Measurements from ENCODE around the gene FBXW10. TPM values are rescaled to one million over a fixed set of nuclear protein-coding genes. Genes with fewer than 3 reads are reported as not detected.
"Not testable (repeated sequence)": the region's sequence is repeated elsewhere in the genome, so short reads cannot be mapped to it uniquely, and the experiment has no call there.

Gene FBXW10
- total RNA-seq, 2 donors from 2014 or later = 0.09 TPM; not detected in 1

DNA sequence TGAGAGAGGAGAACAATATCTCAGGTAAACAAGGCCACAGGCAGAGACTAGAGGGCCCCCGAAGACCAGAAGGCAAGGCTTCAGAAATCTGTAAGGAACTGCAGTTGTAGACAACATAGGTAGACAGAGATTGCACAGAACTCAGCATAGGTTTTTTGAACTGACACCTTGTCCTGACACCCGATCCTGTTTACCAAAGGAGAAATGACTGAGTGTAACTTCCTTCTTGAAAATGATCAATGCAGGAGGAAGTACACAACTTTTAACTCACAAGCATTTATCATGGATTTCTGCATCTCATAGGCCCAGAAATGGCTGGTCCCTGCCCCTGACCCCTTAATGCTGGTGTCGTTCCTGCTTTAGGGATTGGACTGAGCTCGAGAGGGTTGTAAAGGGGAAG, 872 bp downstream of the FBXW10 start:
- DNase-seq; intact Hi-C loops (cut with DNase I, micrococcal nuclease): not testable (repeated sequence)
- ATAC-seq = peak; percentile 67

- intact Hi-C loops (cut with DNase I, micrococcal nuclease); ATAC-seq; DNase-seq: not testable (repeated sequence)
These were observed 2.7 kb downstream of the FBXW10 start for GRCh38 chr17:18746551-18746950.

DNA sequence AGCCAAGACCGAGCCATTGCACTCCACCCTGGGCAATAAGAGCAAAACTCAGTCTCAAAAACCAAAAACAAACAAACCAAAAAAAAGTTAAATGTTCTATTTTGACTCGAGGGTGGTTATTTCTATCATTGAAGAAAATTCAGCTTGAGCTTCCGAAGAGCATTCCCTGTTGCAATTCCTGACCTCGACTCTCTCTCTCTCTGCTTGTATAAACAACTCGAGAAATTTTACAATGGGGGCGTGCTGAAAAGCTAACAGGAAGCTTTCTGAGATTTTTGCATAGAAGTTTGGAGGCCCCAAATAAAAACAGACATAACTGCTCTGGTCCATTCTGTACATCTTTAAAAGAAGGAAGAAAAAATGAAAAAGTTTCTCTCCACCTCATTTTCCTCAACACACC, 3.6 kb downstream of the FBXW10 start:
- intact Hi-C loops (cut with DNase I, micrococcal nuclease); ATAC-seq; DNase-seq: not testable (repeated sequence)

- ATAC-seq; intact Hi-C loops (cut with DNase I, micrococcal nuclease); DNase-seq: not testable (repeated sequence)
These were observed 6.4 kb downstream of the FBXW10 start for GRCh38 chr17:18750242-18750641.

DNA sequence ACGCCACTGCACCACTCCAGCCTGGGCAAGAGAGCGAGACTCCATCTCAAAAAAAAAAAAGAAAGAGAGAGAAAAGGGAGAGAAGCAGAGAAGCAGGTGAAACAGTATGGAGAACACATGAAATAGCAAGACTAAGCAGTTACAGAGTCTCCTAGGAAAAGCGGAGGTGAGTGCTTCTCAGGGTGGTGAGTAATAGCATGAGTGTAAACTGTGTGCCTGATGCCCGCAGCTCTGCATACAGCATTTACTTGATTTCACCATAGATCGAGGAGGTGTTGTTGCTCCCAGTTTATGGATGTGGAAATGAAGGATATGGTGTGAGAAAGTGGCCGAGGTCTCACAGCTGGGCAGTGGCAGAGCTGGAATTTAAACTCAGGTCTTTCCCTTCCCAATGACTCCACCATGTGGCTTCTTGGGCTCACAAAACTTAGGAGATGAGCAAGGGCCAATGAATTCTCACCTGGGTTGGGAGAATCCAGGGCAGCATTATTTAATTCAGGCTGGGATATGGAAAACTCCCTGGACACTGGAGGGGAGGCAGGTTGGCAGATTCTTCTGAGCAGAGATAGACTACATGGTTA, 10.1 kb downstream of the FBXW10 start:
- DNase-seq; intact Hi-C loops (cut with DNase I, micrococcal nuclease): not testable (repeated sequence)
- peak; percentile 61 for ATAC-seq

DNA sequence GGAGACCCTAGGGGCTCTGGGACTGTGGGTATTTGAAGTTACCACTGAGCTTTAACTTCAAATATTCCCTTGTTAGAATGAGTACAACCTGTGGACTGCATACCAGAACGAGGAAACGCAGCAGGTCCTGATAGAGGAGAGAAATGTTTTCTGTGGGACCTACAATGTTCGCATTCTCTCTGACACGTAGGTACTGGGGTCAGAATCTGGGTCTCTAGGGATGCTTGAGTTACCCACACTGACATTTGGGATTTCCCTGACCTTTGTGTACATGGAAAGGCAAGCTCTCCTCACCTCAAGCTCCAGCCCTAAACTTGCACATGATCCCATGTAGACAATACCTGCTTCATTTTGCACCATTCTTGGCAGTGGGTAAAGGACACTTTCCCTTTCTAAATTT, 12.1 kb downstream of the FBXW10 start:
- intact Hi-C loops (cut with DNase I, micrococcal nuclease); ATAC-seq; DNase-seq: not testable (repeated sequence)

GRCh38 chr17:18757368-18758044, 13.7 kb downstream of the FBXW10 start:
- ATAC-seq; DNase-seq; intact Hi-C loops (cut with DNase I, micrococcal nuclease): not testable (repeated sequence)

GRCh38 chr17:18758344-18758743, 14.5 kb downstream of the FBXW10 start:
- intact Hi-C loops (cut with DNase I, micrococcal nuclease); DNase-seq; ATAC-seq: not testable (repeated sequence)

DNA sequence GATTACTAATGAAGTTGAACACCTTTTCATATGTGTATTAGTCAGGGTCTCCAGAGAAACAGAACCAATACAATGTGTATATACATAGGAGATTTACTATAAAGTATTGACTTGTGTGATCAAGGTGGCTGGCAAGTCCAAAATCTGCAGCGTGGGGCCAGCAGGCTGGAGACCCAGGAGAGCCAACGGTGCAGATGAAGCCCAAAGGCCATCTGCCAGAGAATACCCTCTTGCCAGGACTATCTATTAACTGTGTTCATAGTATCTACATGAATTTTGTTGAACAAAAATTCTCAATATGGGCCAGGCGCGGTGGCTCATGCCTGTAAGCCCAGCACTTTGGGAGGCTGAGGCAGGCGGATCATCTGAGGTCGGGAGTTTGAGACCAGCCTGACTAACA, 16.4 kb downstream of the FBXW10 start:
- ATAC-seq; intact Hi-C loops (cut with DNase I, micrococcal nuclease); DNase-seq: not testable (repeated sequence)

DNA sequence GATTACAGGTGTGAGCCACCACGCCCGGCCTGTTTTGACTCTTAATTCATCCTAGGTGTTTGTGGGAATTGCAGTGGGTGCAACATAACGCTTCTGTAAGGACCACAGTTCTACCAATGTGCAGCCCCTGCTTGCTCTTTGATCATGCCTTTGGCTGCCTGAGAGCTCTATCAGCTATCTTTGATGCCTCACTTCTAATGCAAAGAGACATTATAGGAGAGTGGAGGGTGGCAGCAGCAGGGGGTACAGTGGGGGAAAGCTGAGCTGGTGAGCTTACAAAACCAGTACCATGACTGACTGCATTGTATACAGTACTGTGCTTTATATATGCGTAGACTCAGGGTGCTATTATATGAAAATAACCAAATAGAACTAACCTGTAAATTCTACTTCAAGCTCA, 26.7 kb downstream of the FBXW10 start:
- DNase-seq; intact Hi-C loops (cut with DNase I, micrococcal nuclease): not testable (repeated sequence)

DNA sequence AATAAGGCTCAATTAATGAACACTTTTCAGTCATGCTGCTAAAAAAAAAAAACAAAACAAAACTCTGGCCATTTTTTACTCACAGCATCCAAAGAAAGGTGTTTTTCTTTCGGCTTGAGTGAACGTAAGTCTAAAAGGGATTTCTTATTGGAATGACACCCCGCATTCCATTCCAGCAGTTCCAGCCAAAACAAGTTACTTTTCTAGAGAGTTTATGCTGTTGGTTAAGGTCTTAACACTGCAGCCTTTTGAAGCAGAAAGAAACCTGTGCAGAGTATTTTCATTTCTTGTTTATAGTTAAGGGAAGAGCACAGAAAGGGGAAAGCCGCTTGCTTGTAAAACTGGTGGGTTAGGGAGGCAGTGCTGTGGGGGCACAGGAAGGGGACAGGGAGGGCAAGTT, 27.2 kb downstream of the FBXW10 start:
- ATAC-seq; intact Hi-C loops (cut with DNase I, micrococcal nuclease): not testable (repeated sequence)

More for the DNA sequence above, 26.7 kb downstream of the FBXW10 start:
- not testable (repeated sequence) for ATAC-seq

DNA sequence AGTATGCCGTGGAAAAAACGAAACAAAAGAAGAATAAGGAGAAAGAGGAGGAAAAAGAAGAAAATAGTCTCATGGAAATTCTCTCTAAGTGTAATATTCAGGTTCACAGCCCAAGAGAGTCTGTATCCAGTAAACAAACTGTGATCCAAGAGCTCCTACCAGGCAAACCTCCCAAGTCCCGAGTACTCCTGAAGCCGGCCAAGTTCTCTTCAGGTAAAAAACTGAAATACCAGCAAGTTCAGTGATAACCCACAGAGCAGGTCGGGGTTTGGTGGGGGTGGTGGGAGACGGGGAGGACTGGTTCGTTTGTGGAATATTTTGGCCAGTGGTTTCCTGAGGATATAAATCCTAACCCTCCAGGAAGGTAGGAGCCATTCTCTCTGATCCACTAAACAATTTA, 28.6 kb downstream of the FBXW10 start:
- DNase-seq (no peak), ATAC-seq (no peak)
- intact Hi-C loops (cut with DNase I, micrococcal nuclease) = no loop called here

More for the DNA sequence above, 27.2 kb downstream of the FBXW10 start:
- not testable (repeated sequence) for DNase-seq

DNA sequence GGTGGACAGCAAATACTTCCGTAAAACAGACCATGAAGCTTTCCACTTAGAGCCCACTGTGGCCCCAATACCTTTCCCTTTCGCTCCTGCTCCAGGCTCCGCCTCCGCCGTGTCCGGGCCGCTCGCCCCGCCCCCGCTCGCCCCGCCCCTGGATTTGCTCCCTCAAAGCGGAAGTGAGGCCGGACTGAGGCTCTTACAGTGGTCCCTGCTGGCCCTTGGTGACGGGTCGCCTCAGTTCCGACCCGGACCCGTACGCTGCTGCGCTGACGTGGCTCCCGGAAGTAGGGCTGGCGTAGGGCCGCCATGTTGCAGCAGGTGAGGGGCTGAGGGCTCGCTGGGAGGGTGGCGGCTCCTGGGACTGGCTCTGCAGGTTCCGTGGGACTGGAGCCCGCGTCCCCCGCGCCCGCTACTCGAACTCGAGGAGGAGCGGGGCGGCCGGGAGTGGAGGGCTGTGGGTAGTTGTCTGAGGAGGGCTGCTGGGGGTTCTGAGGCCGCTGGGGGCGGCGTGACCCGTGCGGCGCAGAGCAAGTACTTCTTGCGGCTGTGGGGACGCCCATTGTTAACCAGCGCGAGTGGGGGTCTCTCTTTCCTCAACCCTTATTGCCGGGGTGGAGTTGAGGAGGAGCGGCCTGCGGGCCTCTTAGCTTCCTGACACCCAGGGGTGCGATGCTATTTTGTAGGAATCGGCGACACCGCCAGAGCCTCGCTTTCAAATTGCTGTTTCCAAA, 37.3 kb downstream of the FBXW10 start, which contains the start of gene TVP23B:
TSS of gene TVP23B (plus strand) at position 193 of the 728 bp plus-strand sequence. CDS start at position 304, 111 bp downstream.
- ATAC-seq (peak; percentile 97), DNase-seq (peak; percentile 97 to 98)
- intact Hi-C loops (cut with DNase I, micrococcal nuclease) = not testable (repeated sequence)

- ATAC-seq; intact Hi-C loops (cut with DNase I, micrococcal nuclease); DNase-seq: not testable (repeated sequence)
These were observed 38.0 kb downstream of the FBXW10 start for GRCh38 chr17:18781805-18782204.

- DNase-seq; intact Hi-C loops (cut with DNase I, micrococcal nuclease): not testable (repeated sequence)
These were observed 42.1 kb downstream of the FBXW10 start for GRCh38 chr17:18785933-18786332.

DNA sequence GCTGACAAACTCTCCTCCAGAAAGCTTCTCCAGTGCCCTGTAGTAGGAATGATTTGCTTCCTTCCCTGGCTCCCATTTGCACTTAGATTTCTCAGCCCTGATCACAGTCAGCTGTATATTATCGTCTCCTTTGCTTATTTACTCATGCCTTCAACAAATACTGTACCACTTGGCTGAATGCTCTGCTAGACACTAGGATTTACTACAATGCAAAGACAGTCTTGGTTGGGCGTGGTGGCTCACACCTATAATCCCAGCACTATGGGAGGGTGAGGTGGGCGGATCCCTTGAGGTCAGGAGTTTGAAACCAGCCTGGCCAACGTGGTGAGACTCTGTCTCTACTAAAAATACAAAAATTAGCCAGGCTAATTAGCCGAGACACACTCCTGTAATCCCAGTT, 43.0 kb downstream of the FBXW10 start:
- intact Hi-C loops (cut with DNase I, micrococcal nuclease) = not testable (repeated sequence)
- peak in 1 of 2 donors; percentile 44 for DNase-seq
- ATAC-seq = peak; percentile 88

More at GRCh38 chr17:18785933-18786332, 42.1 kb downstream of the FBXW10 start:
- not testable (repeated sequence) for ATAC-seq

- DNase-seq; intact Hi-C loops (cut with DNase I, micrococcal nuclease): not testable (repeated sequence)
- ATAC-seq = peak; percentile 39
These were observed 47.5 kb downstream of the FBXW10 start for GRCh38 chr17:18791402-18791801.

GRCh38 chr17:18794841-18795240, 51.0 kb downstream of the FBXW10 start:
- ATAC-seq; DNase-seq; intact Hi-C loops (cut with DNase I, micrococcal nuclease): not testable (repeated sequence)

GRCh38 chr17:18796887-18797286, 53.0 kb downstream of the FBXW10 start:
- intact Hi-C loops (cut with DNase I, micrococcal nuclease); ATAC-seq: not testable (repeated sequence)

More at GRCh38 chr17:18796887-18797286, 53.0 kb downstream of the FBXW10 start:
- not testable (repeated sequence) for DNase-seq

All from left colon (tissue), 2 donors.